Testis (tissue), 2 donors: Measurements from ENCODE around the gene ADORA1.

Experiments
- CTCF ChIP-seq, 3 experiments: fragments of 450-650 bp in 2 of 3; fragments of 200-600 bp in 1 of 3; sonication (generic) in 1 of 3; IDR thresholded peaks; one replicate each; pipeline ENCODE4 v1.5.1; 2016 to 2019; ENCODE audit warnings: antibody characterized with exemption in 3 of 3, mild to moderate bottlenecking in 2 of 3, moderate library complexity in 1 of 3
- POLR2A ChIP-seq: fragments of 450-650 bp; IDR thresholded peaks from one replicate; pipeline ENCODE4 v1.6.1; 2017; ENCODE audit warnings: antibody characterized with exemption, mild to moderate bottlenecking, moderate library complexity

DNA sequence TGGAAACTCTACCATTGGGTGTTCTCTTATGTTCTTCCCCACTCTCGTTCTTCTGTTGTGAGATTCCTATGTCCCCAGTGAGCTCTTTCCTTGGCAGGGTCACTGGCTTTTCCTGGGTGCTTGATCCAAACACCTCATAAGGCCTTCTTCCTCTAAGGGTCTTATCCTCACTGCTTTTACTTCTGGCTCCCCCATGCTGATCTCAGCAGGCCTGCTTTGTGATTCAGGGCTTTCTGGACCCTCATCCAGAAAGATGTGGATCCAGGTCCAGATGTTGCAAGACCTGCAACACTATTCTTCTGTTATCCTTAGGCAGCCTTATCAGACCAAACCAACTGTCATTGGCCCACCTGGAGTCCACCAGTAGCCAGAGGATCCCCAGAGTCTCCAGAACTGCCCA lies 30.5 kb upstream of the ADORA1 start:
- no peak for TF ChIP-seq CTCF (IDR thresholded peaks at IDR 0.05)
- no peak for TF ChIP-seq POLR2A
